AG08396 (cell line): ENCODE results near the gene ATE1.
"Not testable (repeated sequence)": the region's sequence is repeated elsewhere in the genome, so short reads cannot be mapped to it uniquely, and the experiment has no call there.

Experiments used
- DNase-seq: peaks from one replicate; pipeline ENCODE4 v3.0.0; 2012; ENCODE audit warnings: low spot score, mixed read lengths

ATE1 gene

DNA sequence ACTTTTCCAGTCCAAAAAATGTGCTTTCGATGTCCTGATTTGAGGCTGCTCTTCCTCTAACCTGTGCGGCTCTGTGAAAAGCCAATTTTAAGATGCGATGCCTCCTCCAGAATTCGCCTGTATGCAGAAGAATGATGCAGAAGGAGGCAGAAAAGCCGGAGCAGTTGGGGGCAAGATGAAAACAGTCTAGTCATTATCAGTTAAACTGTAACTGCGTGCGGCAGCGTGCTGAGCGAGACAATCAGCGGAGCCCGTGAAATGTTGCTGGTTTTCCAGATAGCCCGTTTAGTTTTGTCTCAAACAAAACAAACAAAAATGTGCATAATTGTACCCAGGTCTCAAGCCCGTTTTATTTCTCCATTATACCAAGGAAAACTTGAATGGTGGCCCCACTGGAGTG lies 192.6 kb downstream of the ATE1 start:
- DNase-seq = no peak

DNA sequence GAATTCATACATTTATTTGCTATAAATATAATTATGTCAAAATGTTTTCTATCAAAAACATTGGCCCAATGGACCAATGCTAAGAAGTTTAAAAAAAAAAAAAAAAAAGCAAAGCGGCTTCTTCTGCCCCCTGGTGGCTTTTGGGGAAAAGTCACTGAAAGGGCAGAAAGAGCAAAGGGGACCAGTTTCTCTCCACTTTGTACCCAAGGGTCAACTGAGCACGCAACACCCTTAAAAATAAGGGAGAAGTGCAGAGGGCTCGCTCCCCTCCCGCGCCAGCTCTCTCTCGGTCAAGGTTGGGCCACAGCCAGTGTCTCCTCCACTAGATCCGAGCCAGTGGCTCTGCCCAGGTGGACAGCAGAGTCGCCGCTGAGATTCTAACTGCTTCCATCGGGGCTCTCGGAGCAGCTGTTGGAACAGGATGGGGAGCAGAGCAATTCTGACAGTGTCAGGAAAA lies 193.2 kb downstream of the ATE1 start:
- DNase-seq = peak; percentile 42

DNA sequence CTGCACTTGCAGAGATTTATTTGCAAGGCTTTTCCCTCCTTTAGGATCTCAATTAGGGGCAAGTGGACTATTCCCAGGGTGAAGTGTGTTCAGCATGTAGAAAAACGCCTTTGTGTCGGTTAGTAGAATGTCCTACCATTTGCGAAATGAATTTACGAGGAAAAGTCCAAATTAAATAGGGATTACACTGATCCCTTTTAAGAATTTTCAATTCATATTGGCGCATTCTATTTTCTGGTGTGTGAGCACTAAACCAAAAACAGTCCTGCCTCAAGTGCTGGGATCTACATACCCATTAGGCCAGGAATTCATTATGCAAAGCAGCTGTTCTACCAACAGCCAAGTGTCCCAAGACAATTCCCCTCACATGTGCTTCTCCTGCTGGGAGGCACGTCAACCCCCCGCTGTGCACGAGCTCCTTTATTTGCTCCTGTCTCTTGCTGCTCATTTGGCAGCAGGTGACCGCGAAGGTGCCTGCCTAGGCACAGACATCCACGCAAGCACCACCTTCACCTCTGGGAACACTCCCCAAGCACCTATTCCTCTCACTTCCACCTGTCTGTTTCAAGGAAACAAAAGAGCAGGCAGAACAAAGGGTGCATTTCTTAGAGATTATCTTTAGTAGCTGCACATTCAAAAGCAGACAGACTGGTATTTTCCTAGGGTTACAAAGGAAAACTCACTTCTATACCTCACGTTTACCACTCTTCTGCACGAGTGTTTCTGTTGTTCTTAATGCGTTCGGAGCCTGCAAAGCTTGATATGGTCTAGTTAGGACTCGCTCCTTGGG lies 195.0 kb downstream of the ATE1 start:
- DNase-seq = no peak

DNA sequence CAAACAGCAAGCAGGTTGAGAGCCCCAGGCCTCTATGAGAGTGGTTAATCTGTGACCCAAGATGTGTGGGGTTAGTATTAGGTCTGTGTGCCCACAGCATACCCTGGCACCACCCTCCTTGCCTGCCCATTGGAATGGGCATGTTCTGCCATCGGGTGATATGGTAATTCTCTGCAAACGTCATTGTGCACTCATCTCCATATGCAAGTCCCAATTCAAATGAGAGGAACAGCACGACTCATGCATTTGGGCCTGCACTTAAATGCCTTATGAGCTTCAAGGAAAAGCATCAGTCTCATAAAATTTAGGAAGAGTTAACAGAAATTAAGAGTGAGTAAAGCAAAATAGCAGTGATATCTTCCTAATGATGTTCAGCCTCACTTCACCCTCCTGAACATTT lies 195.7 kb downstream of the ATE1 start:
- DNase-seq = no peak

DNA sequence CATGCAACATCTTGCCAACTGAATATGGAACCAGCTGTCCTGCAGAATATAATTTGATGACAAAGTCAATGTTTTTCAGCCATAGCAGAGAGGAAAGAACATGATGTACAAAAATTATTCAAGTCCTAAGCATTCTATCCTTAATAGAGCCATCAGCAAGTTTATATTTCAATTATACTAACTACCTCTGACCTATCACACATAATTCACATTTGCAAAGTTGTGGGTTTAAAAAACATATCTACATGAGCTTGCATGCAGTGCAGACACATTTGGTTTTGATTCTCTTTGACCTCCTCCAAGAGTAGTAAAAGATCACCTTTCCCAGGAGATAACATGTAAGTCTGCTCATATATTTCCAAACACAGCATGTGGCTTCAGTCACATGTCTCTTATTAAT lies 203.5 kb downstream of the ATE1 start:
- DNase-seq = no peak

DNA sequence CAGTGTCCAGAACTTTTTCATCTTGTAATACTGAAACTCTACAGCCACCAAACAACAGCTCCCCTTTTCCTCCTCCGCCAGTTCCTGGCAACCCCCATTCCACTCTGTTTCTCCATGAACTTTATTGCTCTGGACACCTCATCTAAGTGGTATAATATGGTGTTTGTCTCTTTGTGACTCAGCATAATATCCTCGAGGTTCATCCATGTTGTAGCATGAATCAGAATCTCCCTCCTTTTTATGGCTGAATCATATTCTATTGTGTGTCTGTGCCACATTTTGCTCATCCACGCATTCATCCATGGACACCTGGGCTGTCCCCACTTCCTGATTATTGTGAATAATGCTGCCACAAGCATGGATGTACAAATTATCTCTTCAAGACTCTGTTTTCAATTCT lies 205.2 kb downstream of the ATE1 start:
- no peak for DNase-seq

DNA sequence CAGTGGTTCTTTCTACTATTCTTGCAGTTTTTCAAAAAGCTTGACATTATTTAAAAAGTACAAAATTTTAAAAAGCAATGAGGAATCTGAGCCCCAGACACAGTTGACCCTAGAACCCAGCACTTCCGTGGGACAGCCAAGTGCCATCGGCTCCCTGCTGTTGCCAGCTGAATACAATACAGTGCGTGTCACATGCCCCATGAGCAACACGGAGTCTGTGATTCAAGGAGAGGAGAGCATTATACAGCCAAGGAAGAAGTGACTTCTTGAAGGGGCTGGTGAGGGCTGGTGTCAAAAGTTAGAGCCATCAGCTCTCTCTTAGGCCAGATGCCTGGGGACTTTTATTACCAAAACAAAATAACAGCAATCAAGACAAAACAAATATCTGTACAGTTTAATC lies 206.6 kb downstream of the ATE1 start:
- DNase-seq = no peak

DNA sequence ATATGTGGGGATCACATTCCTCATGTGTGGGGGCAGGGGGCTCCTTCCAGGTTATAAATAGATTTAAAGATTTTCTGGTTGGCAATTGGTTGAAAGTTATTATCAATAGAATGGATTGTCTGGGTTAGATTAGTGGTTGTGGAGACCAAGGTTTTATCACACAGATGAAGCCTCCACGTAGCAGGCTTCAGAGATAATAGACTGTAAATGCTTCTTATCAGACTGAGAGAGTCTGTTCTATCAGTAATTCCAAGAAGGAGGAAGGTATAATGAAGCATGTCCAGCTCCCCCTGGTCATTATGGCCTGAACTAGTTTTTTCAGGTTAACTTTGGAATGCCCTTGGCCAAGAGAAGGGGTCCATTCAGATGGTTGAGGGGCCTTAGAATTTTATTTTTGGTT lies 211.9 kb downstream of the ATE1 start:
- DNase-seq = no peak

DNA sequence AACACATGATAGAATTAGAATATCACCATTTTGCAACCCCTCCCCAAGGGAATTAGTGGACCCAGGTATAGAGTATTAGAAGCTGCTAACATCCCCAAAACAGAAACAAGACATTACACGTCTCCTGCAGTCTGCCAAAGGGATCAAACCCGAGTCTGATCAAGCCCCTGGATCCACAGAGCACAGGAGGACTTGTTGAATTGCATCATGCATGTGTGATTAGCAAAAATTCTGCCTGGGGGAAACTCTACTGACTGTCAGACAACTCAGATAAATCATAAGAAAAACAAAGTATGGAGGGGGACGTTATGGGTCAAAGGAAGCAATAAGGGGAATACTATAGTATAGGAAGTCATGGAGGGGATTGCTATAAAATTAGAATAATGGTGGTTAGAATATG lies 212.8 kb downstream of the ATE1 start:
- no peak for DNase-seq

DNA sequence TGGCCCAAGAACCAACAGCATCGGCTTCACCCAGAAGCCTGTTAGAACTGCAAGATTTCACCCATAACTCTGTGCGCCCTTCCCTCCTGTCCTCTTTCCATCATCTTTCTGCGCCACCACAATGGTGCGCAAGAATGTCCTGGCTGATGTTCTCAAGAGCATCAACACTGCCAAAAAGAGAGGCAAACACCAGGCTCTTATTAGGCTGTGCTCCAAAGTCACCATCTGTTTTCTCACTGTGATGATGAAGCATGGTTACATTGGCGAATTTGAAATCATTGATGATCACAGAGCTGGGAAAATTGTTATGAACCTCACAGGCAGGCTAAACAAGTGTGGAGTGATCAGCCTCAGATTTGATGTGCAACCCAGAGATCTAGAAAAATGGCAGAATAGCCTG lies 214.3 kb downstream of the ATE1 start:
- DNase-seq = no peak

DNA sequence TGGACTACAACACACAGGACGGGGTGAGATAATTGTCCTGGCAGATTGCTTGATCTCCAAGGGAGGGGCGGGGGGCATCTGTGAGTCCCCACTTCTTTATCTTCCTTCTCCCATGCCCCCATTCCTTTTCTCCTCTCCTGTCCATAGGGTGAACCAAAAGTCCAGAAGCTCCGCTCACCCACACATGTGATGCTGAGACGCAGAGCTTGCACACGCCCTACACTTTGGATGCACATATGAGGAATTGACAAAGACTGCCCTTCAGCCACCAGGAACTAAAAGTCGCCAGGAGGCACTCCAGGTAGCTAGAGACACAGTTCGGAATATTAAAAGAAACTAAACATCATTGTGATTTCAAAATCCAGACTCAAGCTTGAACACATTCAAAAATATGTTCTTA lies 216.9 kb downstream of the ATE1 start:
- DNase-seq = no peak

DNA sequence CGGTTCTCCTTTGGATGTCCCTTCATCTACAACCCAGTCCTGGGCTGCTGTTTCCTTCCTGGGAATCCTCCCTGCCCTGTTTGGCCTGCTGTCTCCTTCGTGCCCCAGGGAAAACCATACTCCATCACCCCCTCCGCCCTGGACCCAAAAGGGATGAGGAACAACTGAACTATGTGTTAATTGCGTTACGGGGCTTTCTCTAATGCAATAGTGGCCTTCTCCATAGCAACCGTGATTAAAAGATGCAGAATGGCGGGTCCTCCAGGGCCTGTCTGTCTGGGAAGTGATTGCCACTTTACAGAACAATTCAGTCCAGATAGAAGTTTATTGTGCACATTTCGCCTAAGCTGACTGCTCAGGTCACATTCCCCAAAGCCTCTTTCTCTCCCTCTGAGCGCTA lies 217.6 kb downstream of the ATE1 start:
- DNase-seq = no peak

DNA sequence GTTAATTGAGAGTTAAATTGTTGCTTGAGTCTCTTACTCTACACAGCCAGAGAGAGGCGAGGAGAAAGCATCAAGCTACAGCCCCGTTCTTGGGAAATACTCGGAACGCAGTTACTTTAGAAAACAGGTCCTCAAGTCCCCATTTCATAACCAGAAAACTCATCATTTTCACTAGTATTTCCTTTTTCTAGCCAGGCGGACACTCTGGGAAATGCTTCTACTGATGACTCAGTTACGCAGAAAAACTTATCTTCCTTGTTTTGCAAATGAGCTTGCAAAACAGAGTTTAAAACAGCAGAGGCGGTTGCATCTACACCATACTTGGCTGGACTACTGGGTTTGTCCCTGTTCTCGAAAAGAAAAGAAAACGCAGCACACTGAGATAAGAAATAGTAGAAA lies 218.2 kb downstream of the ATE1 start:
- DNase-seq = no peak

DNA sequence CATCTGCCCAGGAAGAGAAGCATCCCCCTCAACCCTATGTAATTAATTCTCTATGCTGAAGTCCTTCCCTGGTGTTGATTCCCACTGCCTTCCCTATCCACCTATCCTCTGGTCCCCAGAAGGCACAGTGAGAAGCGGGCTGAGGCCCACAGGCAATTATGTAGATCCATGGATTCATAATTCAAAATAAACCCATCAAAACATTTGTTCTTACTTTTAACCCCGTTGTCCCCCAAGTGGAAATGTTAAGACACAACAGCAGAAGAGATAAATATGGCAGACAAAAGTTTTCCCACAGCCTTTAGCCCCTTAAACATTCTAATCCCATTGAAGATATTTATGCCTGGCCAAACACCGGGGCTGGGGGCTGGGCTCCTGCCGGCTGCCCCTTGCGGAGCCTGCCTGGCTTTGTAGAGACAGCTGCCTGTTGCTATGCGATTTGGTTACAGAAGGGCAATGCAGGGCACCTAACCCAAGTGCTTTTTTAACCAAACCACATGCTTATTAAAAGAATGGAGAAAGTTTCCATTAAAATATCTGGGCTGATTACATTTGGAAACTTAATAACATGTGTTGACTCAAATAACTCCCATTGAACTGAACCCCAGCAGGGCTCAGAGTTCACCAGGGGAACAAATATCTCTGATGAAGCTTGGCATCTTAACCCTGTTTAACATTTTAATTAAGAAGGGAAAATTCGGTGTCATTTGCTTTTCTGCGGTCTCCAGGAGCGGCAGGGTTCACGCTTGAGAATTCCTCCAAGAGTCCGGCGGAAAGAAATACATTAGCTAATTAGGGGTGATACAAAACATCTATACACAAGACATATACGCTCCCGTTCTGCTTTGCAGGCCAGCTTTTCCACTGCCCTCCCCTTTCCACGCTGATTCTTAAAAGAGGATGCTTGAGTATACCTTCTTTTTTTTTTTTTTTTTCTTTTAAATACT lies 218.8 kb downstream of the ATE1 start:
- DNase-seq = no peak

DNA sequence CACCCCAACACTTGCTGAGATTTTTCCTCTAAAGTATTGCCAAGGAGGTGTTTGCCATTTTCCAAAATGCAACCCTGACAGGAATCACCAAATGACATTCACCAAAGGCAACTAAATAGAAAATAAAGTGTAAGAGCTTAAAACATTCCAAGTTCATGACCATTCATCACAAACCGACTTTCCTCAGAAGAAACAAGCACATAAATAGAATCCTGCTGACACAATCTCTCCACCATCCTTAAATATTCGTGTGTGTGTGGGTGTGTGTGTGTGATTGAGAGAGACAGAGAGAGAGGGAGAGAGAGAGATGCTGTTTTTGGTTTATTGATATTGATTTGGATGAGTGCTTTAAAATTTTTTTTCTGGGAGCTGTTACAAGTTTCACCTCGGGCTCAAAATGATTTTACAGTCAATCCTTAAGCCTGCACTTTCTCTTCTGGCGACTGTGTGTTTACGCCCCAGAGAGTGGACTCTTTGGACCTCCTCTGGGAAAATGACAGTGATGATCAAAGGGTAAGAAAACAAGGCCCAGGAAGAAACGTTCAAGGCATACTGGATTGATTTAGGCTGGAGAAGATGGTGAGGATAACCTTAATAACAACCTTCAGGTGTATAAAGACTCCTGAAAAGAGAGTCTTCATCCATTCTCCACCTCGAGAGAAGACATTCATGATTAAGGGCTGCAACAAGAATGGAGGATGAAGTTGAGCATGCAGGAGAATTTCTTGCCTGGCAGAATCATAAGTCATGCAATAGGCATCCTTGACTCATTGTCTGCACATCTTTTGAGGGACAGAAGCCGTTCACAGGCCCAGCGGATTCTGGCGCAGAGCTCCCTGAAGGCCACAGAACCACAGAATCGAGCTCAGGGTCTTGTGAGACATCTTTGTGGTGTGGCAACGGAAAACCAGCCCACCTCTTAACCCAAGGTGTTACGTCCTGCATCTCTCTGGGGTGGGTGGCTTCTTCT lies 225.2 kb downstream of the ATE1 start:
- peak; percentile 39 for DNase-seq

DNA sequence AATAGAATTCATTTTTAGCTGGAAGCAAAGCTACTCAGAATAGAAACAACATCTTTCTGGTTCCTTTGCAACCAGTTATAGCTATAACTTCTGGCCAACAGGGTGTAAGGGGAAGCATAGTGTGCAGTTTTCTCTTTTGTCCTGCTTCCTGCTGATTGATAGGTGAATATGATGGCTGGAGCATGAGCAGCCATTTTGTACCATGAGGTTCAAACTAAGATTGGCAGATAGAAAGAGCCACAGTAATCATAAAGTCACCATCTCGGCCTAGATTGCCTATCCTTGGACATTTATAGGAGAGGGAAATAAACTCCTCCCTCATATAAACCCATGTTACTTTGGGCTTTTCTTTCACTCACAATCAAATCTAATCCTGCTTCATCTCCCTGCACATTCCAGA lies 227.4 kb downstream of the ATE1 start:
- DNase-seq = no peak

DNA sequence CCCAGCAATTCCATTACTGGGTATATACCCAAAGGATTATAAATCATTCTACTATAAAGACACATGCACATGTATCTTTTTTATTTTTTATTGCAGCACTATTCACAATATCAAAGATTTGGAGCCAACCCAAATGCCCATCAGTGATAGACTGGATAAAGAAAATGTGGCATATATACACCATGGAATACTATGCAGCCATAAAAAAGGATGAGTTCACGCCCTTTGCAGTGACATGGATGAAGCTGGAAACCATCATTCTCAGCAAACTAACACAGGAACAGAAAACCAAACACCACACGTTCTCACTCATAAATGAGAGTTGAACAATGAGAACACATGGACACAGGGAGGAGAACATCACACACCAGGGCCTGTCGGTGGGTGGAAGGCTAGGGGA lies 228.1 kb downstream of the ATE1 start:
- not testable (repeated sequence) for DNase-seq

DNA sequence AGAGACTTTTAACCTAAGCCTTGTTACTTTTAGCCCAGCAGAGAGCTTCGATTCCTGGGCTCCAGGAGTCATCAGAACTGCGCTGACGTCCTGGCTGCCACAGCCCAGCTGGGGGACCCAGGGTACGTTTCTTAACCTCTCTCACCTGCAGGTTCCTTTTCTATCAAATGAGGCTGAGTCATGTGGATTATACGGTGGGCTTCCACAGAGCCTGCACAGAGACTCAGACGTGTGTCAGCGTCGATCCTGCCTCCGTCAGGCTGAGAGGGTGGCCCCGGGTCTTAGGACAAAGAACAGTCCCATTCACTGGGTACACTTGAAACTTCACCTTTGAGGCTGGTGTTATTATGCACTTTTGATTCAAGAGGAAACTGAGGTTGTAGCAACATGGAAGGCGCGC lies 228.9 kb downstream of the ATE1 start:
- no peak for DNase-seq

DNA sequence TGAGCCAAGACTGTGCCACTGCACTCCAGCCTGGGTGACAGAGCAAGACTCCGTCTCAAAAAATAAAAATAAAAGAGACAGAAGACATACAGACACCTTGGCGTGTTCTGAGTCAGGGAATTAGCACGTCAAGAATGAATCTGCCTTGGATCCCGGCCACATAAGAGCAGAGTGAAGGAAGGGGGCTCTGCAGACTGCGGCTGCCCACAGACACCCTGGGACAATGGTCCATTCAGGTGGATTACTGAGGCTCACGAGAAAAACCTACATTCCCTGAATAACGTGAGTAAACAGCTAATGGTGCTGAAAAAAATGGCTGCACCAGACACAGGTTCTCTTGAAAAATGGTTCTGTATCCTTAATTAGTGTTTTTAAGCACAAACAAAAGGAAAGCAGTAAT lies 229.5 kb downstream of the ATE1 start:
- DNase-seq = no peak

DNA sequence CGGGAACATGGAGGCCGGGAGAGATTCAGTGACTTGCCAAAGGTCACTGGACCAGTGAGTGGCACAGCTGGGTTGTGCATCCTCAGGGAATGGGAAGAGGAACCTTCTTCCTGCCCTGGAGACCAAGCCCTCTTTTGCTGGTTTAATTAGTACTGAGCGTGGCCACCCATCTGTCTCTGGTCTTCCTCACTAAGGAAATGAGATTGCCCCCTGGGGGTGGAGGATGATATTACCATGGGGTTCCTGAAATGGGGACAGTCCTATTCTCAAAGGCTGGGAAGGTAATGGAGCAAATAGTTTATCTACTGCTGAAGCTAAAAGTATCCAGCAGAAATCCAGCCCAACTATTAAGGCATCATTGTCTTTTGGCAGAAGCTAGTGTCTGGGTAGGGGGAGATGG lies 231.0 kb downstream of the ATE1 start:
- DNase-seq = no peak

DNA sequence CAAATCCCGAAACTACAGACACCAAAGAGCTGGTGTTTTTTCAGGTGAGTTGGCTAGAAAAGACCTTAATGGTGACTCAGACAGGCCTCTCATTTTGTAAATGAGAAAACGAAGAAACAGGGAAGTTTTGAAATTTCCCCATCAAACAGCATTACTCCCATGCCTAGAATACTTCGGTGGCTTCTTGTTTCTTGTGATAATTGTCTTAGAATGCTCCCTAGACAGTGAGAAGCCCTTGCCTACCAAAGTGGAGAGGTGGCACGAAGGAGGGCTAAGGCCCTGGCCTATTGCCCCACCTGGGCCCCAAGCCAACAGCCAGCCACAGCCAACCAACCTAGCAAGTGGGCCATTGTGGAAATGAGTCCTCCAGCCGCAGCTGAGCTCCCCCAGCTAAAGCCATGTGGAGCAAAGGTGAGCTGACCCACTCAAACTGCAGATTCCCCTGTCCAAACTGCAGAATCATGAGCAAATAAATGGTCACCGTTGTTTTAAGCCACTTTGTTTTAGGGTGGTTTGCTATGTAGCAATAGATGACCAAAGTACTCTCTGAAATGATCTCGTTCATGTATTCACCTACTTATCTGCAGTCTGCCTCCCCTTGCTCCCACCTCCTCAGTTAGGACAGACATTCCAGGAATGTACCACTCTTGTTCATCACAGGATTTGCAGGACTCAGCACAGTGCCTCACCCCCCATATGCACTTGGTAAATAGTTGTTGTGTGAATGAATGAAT lies 231.9 kb downstream of the ATE1 start:
- no peak for DNase-seq
